NCI-H774 (cell line): ENCODE measurements around the gene MEPE.
"Not testable (repeated sequence)": the region's sequence is repeated elsewhere in the genome, so short reads cannot be mapped to it uniquely, and the experiment has no call there.

Source experiments
- DNase-seq: peaks from one replicate; lab custom pipeline; 2025; lab: John Stamatoyannopoulos, UW

The MEPE gene

DNA sequence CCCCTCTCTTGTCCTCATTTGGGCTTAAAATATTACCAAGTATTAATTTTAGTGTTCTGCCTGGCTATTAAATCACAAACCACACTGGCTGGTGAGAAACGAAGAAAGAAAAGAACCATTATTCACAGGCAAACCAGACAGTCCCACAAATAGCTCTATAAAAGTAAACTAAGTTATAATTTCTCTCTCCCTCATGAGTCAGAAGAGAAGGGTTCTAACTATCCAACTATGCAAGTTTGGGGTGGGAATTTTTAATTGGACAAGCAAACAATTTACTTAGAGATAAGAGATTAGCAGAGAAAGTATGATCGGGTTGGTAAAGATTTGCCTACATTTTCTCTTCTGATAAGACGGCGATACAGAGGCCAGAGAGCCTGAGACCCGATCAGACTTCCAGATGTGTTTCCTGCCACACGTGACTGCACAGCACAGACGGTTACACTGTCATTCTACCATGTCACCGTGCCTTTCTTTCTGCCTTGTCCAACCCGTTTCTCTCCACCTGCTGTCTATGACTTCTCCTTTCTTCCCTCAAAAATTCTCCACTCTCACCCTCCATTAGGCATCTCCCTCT, 52.3 kb downstream of the MEPE start:
- DNase-seq, result no peak

DNA sequence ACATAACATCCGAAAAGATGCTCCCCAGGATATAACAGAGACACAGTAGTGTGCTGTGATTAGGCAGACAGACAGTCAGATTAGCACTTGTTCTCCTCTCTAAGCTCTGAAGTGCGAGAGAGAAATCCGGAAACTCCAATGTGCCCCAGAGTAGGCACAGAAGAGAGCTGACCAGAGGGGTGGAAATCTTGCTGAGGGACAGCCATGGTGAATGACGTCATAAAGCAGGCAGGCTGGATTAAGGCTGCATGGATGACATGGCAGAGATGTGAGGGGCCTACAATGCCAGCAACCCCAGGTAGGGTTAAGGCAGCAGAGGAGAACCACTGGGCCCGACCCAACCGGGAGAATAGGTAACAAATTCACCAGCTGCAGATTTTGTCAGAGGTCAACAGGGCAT, 53.3 kb downstream of the MEPE start:
- DNase-seq, result no peak

- not testable (repeated sequence) for DNase-seq
Observed at GRCh38 chr4:87890753-87891152, 58.0 kb downstream of the MEPE start.

- DNase-seq, result no peak
Observed at GRCh38 chr4:87895964-87896621, 63.3 kb downstream of the MEPE start.
